CD4-positive, alpha-beta T cell treated with Interleukin-4 for 4 hours (primary cell): ENCODE measurements around the gene NAT10.

Experiments used
- DNase-seq: peaks from one replicate; pipeline ENCODE4 v3.0.0-alpha.2; 2020

NAT10 gene

GRCh38 chr11:34111722-34112270 is 6.4 kb downstream of the NAT10 start:
- no peak for DNase-seq

- DNase-seq = no peak
Observed at GRCh38 chr11:34114014-34114413, 8.6 kb downstream of the NAT10 start.

GRCh38 chr11:34114471-34114870 is 9.0 kb downstream of the NAT10 start:
- no peak for DNase-seq

GRCh38 chr11:34120651-34121050 is 15.2 kb downstream of the NAT10 start:
- DNase-seq = no peak

- no peak for DNase-seq
Observed at GRCh38 chr11:34124885-34125668, 19.6 kb downstream of the NAT10 start.

- DNase-seq = no peak
Observed at GRCh38 chr11:34126959-34127848, 21.8 kb downstream of the NAT10 start.

GRCh38 chr11:34128824-34129223 is 23.4 kb downstream of the NAT10 start:
- no peak for DNase-seq

GRCh38 chr11:34132261-34132965 is 27.0 kb downstream of the NAT10 start:
- no peak for DNase-seq

- DNase-seq = no peak
Observed at GRCh38 chr11:34134765-34135164, 29.3 kb downstream of the NAT10 start.

- no peak for DNase-seq
Observed at GRCh38 chr11:34135439-34135838, 30.0 kb downstream of the NAT10 start.

- DNase-seq = no peak
Observed at GRCh38 chr11:34136420-34136819, 31.0 kb downstream of the NAT10 start.

GRCh38 chr11:34139346-34139745 is 33.9 kb downstream of the NAT10 start:
- DNase-seq = no peak

- DNase-seq = no peak
Observed at GRCh38 chr11:34140149-34140548, 34.7 kb downstream of the NAT10 start.

- no peak for DNase-seq
Observed at GRCh38 chr11:34143048-34143447, 37.6 kb downstream of the NAT10 start.

- no peak for DNase-seq
Observed at GRCh38 chr11:34145073-34145472, 39.6 kb downstream of the NAT10 start.

- no peak for DNase-seq
Observed at GRCh38 chr11:34145847-34146381, 40.5 kb downstream of the NAT10 start.

- no peak for DNase-seq
Observed at GRCh38 chr11:34146411-34146810, 41.0 kb downstream of the NAT10 start.

GRCh38 chr11:34146866-34147265 is 41.4 kb downstream of the NAT10 start:
- DNase-seq = no peak

- DNase-seq = no peak
Observed at GRCh38 chr11:34147581-34147980, 42.2 kb downstream of the NAT10 start.

GRCh38 chr11:34148504-34149165 is 43.2 kb downstream of the NAT10 start:
- DNase-seq = no peak

GRCh38 chr11:34149274-34149673 is 43.8 kb downstream of the NAT10 start:
- DNase-seq = no peak

GRCh38 chr11:34149786-34150185 is 44.4 kb downstream of the NAT10 start:
- no peak for DNase-seq
